ENCODE measurements around the gene RESP18.
"Not testable (repeated sequence)": the region's sequence is repeated elsewhere in the genome, so short reads cannot be mapped to it uniquely, and the experiment has no call there.

The RESP18 gene

DNA sequence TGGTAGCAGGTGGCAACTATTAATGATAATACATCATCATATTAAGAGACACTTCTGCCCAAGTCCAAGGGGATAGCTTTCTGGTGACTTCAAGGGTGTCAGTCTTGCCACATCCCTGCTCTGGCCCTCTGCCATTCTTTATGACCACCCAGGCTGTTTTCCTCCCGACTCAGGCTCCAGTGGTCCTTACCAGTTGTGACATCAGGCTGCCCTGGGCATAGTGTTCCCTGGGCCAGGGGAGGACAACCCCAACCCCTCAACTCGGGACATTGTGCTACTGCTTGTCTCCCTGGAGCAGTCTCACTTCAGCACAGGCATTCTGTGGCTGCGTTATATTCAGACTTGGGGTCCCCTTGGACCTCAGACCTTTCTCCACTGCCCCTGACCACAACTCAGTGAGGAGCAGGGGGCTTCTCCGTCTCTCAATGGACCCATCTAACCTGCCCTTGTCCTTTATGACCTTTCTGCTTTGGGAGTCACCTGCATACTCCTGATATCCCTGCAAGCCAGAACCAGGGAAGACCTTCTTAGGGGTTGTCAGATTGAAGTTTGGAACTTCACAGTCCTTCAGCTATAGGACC is 40.5 kb downstream of the RESP18 start:
- DNase-seq (ENCODE audit: low read depth): no peak

DNA sequence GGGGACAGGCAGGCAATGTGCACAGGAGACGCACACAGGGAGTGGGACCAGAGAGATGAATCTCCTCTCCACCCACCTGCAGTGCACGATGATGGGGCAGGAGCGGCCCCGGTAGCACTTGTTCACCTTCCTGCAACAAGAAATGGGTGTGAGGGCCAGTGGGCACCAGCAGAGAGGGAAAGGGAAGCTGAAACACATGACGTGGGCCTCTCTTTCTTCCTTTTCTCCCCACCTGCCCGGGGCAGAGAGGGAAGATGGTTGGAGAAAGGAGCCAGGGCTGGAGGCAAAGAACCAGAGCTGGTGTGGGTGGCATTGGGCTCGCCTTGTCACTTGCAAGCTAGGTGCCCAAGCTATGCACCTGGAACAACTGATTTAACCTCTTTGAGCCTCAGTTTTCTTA is 41.1 kb downstream of the RESP18 start:
- no peak for DNase-seq (ENCODE audit: low read depth)

DNA sequence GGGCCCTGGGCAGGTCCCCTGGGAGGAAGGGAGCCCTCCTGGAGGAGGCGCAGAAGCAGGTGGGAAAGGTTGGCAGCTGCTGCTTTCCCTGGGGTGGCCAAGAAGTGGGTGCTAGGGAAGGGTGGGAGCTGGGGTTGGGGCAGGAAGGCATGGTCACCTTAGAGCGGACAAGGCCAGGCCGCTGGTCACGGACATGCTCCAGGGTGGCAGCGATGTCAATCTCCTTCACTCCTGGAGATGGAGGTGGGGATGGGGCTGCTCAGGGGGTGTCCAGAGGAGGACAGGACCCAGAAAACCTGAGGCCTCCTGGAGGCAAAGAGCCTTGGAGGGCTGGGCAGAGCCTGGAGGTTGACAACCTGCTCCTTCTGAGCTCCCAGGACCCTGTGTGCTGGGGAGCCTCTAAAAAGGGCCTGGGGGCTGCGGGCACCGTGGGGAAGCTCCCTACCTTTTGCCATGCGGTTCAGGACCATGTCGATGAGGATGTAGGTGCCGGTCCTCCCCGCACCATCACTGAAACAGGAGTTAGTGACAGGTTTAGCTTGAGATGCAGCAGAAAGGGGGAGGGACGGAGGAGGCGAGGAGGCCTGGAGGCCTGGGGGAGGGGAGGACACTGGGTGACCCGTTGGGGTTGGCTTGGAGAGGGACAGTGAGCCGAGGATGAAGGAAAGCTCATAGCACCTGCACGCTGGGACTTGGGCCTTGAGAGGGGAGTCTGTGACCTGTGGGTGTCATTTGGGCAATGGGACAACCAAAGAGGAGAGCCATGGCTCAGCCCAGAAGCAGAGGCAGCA is 42.0 kb downstream of the RESP18 start:
- no peak for DNase-seq (ENCODE audit: low read depth)

DNA sequence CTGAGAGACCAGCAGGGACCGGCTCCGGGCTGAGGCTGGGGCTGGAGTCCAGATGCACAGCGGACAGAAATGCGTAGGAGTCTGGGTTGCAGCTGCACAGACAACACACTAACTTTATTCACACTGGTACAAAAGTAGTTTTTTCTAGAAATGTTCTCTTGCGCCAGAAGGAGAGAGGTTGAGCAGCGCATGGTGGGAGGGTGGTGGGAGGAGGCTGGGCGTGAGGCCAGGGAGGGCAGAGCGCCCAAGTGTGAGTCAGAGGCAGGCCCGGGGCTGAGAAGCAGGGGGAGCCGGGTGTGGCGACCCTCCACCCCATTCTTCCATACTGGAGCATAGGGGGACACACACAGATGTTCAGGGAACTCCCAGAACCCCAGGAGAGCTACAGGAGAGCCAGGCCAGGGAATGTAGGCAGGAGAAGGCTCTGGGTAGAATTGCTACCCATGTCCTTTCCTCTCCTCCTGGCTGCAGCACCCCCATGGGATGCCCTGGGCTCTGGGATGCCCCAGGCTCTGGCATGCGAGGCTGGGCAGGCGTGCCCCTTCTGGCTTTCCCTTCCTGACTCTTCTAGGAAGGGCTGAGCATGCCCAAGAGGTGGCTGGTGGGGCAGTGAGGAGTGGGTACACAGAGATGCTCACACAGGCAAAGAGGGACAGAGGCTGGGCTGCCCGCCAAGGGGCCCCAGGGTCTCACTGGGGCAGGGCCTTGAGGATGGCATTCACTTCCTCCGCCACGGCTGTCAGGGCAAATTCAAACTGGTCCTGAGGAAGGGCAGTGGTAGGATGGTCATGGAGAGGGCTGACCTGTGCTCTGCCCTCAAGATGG is 42.8 kb downstream of the RESP18 start:
- DNase-seq (ENCODE audit: low read depth): no peak

DNA sequence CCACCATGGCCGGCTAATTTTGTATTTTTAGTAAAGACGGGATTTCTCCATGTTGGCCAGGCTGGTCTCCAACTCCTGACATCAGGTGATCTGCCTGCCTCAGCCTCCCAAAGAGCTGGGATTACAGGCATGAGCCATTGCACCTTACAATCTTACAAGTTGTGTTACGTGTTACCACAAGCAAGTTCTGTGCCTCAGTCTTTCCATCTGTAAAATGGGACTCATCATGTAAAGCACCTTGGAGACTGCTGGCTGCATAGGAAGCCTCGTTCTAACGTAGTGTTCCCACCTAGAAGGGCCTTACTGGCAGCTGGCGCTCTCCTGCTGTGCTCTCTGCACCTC is 43.4 kb downstream of the RESP18 start:
- no peak for DNase-seq (ENCODE audit: low read depth)

DNA sequence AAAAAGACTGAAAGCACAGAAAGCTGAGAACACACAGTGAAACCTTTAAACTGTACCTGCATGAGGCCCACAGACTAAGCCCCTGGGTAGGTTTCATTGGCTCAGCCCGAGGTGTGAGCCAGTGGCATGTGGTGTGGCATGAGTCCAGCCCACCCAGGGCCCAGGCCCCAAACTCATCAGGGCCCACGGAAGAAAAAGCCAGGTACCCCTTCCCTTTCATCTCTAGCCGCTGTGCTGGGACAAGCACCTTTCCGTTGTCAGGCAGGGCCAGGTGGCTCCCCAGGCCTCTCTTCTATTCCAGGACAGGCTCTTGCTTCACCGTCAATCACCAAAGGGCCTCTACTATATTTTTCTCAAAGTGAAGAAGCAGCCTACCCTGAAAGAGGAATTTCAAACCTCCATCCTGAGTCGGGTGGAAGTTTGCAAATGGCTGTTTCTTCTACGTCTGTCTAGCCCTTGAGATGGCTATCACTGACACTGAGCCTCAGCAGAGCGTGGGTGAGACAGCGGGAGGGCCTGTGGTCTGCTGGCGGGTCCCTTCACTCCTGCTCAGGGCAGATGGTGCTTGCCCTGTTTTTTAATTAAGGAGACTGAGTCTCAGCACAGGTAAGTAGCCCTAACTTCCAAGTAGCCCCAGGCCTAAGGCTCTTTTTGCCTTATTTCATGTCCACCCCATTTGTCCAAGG is 44.8 kb downstream of the RESP18 start:
- DNase-seq (ENCODE audit: low read depth): no peak

DNA sequence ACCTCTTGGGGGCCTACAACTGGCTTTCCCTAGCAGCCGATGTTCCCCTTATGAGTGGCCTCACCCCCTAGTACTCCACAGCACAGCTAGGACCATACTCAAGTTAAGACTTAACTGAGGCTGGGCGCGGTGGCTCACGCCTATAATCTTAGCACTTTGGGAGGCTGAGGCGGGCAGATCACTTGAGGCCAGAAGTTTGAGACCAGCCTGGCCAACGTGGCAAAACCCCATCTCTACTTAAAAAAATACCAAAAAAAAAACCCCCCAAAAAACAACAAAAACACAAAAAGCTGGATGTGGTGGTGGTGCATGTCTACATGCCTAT is 45.5 kb downstream of the RESP18 start:
- DNase-seq (ENCODE audit: low read depth): not testable (repeated sequence)

DNA sequence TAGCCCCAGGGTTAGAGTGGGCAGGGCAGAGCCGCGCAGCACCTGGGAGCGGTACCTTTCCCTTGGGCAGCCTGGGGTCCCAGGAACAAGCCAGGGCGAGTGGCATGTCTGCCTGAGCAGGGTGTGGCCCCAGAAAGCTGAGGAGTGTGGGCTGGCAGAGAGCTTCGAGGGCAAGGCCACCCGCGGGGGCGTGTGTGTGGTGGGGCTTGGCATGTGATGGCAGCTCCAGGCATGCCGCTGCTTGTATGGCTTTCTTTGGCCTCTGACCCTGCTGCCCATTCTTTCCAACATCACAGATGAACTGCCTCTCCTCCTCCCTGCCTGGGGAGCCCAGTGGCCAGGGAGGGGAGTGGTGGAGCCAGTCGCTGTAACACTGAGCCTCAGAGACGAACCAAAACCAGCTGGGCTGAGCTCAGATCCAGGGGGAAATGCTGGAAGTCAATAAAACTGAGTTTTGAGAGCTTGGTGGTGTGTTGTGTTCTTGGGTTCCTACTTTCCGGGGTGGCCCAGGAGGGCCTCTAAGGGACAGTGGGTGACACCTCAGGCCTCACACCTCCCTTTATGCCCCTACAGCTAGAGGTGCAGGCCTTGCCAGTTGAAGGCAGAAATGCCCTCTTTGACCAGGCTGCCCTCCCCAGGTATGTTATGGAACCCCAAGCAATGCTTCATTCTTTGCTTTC is 46.0 kb downstream of the RESP18 start:
- DNase-seq (ENCODE audit: low read depth): no peak

DNA sequence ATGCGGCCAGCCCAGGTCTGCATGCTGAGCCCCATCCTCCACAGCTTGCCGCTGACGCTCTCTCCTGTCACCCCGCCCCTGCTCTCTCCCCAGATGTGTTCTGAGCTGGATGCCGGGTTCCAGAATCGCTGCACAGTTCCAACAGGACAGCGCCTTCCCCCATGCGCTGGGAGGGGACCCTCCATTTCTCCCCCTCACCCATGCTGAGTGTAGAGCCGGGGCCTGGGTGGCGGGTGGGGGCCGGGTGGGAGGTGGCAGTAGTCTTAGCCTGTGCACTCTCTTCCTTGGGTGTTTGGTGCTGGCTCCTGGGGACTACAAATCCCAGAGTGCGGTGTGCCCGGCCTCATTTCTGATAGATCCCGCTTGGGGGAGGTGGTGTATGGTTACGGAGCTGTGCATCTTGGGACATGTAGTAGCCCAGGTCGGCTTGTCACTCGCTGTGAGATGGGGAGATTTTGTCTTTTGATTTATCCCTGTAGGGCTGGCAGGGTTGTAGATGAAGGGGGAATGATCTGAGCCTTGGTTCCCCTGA is 46.6 kb downstream of the RESP18 start:
- DNase-seq (ENCODE audit: low read depth): no peak

DNA sequence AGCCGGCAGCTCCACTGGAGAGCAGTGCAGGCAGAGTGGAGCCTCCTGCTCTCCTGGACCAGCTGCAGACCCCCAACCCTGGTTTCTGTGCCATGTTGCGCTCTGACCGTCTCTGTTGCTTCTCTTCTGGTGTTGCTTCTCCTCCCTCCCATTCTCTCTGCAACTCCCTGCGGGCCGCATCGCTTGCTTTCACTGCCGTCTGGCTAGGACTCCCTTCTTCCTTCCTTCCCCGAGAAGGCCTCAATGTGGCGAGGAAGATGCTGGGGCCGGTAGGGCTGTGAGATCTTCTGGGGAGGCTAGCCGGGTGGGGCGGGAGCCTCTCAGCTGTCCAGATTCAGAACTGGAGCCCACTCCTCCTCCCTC is 47.2 kb downstream of the RESP18 start:
- no peak for DNase-seq (ENCODE audit: low read depth)

DNA sequence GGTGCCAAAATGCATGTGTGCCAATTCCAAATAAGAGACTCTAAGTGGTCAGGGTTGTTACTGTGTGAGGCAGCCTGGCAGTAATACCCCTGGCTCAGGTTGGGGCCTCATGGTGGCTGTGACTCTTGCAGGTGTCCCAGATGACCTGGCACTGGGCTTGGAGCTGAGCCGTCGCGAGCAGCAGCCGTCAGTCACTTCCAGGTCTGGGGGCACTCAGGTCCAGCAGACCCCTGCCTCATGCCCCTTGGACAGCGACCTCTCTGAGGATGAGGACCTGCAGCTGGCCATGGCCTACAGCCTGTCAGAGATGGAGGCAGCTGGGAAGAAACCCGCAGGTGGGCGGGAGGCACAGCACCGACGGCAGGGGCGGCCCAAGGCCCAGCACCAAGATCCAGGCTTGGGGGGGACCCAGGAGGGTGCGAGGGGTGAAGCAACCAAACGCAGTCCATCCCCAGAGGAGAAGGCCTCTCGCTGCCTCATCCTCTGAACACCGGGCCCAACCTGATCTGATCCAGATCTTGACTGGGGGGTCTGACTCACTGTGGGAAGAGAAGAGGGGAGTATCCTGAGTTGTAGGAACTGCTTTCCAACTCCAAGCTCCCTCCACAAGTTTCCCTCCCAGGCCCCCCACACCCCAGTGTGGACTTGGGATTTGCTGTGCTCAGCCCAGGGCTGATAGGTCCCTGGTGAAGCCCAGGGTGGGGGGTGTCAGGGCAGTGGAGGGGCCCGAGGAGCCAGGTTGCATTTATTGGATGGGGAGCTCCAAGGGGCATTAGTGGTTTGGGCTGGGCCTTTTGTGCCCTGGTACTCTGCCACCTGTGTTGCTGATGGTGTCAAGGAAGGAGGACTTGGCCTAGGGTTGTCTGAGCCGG is 47.8 kb downstream of the RESP18 start:
- DNase-seq (ENCODE audit: low read depth): no peak

DNA sequence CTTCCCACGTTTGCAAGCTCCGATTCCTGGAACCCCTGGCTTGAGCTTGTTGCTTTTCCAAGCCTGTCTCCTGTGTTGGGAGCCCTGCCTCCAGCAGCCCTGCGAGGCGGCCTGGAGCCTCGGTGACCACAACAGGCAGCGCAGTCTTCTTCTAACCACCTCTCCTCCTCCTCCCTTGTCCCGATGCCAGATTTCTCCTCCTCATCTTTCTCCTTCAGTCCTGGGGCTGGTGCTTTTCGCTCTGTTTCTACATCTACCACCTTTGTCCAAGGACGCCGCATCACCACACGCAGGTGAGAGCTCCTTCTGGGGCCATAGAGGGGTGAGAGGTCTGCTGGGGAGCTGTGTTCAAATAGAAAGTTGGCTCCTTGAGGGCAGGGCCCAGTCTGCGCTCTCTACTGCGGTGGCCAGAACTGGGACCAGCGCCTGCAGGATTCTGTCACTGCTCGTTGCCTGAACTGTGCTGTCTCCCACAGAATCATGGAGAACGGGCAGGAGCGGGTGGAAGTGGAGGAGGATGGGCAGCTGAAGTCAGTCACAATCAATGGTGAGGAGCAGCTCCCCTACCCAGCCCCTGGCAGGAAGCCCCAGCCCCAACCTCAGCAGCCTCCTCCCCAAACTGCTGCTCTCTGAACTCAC is 49.5 kb downstream of the RESP18 start:
- no peak for DNase-seq (ENCODE audit: low read depth)

DNA sequence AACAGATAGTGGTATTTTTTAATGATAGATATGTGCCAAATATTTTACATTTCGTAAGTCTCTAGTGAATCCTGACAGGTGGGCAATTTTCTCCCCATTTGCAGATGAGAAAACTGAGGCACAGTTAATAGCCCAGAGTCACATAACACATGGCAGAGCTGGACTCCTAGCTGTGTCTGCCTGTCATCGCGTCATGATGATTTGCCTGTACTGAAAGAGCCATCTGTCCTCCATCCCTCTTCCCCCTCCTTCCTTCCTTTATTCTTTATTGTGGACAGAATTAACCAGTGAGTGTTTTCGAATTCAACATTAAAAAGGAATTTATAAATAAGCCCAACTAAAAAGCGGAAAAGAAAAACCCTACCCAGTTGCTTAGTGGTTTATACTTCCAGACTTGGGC is 50.2 kb downstream of the RESP18 start:
- DNase-seq (ENCODE audit: low read depth): no peak

DNA sequence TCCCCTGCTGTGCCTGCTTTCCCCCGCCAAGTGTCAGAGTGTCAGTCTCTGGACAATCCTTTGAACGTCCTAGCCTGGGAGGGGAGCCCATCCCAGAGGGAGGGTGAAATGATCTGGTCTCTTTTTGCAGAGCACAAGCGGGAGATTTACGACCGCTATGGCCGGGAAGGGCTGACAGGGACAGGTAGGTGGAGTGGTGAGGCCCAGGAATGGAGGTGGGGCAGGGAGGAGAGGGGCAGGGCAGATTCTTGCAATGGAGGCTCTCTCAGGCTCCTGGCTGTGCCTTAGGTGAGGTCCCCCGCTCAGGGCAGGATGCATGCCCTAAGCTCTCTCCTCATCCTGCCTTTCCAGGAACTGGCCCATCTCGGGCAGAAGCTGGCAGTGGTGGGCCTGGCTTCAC is 51.0 kb downstream of the RESP18 start:
- DNase-seq (ENCODE audit: low read depth): no peak

DNA sequence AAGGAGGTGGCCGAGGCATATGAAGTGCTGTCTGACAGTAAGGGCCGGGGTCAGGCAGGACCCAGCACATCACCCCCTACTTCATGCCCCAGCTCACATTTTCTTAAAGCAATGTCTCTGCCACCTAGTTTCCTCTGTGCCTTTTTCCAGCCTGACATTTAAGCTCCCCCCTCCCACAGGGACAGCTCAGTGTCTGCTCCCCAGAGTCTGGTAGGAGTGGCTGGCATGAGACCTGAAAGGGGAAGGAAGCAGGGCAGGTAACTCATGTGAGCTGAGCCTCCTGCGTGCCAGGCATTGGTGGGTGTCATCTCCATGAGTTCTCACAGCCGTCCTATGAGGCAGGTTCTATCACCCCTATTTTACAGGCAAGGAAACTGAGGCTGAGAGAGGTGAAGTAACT is 51.9 kb downstream of the RESP18 start:
- no peak for DNase-seq (ENCODE audit: low read depth)

DNA sequence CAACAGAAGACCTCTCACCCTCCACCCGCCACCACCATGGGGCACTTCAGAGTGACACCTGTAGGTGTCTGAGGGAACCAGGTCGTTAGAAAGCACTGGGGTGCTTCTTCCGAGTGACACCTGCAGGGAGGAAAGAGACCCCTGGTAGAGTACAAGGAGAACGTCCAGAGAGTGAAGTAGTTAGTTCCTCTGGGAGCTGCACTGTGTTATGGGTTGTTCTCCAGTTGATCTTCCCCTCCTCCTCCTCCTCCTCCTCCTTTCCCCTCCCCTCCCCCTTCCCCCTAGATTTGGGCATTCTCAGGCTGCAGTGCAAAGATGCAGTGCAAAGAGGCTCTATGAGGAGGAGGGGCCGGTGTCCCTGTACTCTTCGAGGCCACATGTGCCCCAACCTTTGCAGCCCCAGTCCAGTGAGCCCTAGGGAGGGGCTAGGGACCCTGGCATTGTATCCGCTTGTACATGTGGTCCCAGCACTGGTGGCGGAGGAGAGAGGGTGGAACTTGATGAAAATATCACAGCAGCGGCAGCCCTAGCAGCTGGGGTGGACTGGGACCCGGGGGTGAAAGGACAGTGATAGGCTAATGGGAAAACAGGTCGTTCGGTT is 52.5 kb downstream of the RESP18 start:
- DNase-seq (ENCODE audit: low read depth): no peak

DNA sequence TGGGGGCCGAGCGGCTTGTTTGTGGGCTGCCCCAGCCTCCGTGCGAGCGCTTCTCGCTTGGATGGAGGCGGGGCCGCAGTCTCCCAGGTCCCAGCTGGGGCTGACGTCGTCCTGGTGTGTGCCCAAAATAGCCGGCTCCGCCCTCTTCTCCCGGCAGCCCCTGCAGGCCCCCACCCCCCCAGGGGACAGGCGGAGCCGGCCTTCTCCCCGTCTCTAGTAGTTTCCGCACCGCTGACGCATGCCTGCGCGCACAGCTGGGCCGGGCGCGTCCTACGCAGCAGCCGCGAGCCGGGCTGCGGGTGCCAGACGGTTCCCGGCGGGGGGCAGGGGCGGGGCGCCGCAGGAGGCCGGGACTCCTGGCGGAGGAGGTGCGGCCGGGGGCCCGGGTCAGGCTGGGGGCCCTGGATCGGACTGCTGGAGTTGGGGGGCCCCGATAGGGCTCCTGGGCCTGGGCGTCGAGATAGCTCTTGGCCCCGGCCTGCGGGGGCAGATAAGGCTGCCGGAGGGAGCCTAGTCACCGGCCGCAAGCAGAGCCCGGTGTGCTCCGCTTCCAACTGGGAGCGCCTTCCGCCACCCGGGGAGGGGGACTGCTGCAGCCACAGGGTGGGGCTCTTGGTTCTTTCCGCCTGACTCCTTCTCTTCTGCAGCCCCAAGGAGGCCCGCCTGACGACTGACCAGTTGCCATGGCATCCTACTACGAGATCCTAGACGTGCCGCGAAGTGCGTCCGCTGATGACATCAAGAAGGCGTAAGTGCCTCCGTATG is 53.2 kb downstream of the RESP18 start, which contains the start of gene DNAJB2:
TSS of gene DNAJB2 (plus strand) at position 216 of the 765 bp plus-strand sequence. CDS start at position 684, 468 bp downstream.
- DNase-seq (ENCODE audit: low read depth): peak; percentile 99

DNA sequence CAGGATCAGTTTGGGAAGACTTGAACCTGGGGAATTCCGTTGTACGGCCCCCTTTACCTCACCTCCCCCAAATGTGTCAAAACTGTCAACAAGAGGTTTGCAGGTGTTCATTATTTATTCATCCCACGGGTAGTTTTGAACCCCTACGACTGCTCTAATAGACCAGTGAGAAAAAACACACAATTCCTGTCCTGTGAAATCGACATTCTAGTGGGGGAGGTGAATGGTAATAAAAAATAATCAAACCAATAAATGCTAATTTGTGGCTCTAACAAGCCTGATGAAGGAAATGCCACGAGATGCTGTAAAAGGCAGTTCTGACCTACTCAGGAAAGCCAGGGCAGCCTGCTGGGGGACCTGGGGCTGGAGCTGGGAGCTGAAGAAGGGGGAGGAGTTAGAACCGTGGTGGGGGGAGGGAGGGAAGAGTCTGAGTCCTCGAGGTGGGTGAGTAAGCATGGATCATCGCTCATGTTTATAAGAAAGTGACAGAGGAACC is 53.8 kb downstream of the RESP18 start:
- no peak for DNase-seq (ENCODE audit: low read depth)

Data from stimulated activated CD8-positive, alpha-beta memory T cell treated with anti-CD3 and anti-CD28 coated beads, Interleukin-12 subunit alpha, Interleukin-12 subunit beta, amount 100 ng/mL, for 4 hours (primary cell).